GM10248 (cell line): ENCODE data around the gene MUC5AC.

Source experiments
- CTCF ChIA-PET: fragments of 300-600 bp; sonication (Branson Sonifier 250); formaldehyde crosslinking; extraction: SDS; loops from one replicate; lab custom pipeline; 2021; ENCODE audit warnings: antibody characterized with exemption; lab: Yijun Ruan, JAX
- POLR2A ChIA-PET: fragments of 350-650 bp; sonication (Branson Sonifier 250); formaldehyde crosslinking; extraction: SDS; loops from one replicate; lab custom pipeline; 2020; ENCODE audit warnings: antibody characterized with exemption; lab: Yijun Ruan, JAX
- DNase-seq: peaks from one replicate; pipeline ENCODE4 v3.0.0; 2012; ENCODE audit errors: extremely low spot score
- TF ChIP-seq, protein P1 (sequence below): IDR thresholded peaks from 2 replicates; pipeline ENCODE4 v1.5.1; 2012; ENCODE audit warnings: mild to moderate bottlenecking, low read depth; ENCODE audit errors: extremely low read depth, missing control alignments, control extremely low read depth

The MUC5AC gene

GRCh38 chr11:1127664-1128162, 30.0 kb upstream of the MUC5AC start:
- TF ChIP-seq, protein P1, sequence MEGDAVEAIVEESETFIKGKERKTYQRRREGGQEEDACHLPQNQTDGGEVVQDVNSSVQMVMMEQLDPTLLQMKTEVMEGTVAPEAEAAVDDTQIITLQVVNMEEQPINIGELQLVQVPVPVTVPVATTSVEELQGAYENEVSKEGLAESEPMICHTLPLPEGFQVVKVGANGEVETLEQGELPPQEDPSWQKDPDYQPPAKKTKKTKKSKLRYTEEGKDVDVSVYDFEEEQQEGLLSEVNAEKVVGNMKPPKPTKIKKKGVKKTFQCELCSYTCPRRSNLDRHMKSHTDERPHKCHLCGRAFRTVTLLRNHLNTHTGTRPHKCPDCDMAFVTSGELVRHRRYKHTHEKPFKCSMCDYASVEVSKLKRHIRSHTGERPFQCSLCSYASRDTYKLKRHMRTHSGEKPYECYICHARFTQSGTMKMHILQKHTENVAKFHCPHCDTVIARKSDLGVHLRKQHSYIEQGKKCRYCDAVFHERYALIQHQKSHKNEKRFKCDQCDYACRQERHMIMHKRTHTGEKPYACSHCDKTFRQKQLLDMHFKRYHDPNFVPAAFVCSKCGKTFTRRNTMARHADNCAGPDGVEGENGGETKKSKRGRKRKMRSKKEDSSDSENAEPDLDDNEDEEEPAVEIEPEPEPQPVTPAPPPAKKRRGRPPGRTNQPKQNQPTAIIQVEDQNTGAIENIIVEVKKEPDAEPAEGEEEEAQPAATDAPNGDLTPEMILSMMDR: no peak
- DNase-seq: no peak
- POLR2A ChIA-PET: no interaction called here
- CTCF ChIA-PET: no interaction called here

DNA sequence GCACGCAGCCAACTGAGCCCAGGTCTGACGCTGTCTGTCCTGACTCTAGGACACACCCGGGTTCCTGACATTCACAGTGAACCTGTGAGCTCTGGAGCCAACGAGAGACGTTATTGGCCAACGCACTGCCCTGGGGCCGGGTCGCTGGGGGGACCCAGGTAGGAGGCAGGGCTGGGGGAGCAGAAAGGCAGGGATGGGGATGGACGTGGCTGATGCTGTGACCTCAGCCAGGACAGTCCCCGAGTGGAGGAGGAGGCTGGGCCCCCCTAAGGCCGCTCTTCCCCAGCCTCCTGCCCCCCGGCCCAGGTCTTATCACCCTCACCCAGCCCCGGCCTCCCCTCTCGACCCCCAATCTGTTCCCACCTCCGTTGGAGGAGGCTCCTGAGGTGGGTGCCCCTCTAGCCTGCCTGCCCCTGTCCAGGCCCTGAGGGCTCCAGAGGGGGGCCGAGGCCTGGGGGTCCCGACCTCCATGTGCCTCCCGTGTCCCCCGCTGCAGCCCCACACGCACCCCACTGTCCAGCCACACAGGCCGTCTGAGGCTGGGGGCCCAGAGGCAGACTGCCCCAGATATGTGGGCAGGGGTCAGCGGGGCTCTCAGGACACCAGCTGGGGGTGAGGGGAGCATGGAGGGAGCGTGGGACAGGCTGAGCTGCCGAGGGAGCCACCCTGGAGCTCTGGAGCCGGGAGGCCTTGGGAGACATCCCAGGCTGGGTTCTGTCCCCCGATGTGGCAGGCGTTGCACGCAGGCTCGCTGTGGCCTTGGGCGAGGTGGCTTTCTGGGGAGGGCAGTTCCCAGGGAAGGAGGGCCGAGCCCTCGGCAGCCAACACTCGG, 29.2 kb upstream of the MUC5AC start:
- POLR2A ChIA-PET: no interaction called here
- TF ChIP-seq, protein P1: no peak
- CTCF ChIA-PET: no interaction called here
- DNase-seq: no peak

DNA sequence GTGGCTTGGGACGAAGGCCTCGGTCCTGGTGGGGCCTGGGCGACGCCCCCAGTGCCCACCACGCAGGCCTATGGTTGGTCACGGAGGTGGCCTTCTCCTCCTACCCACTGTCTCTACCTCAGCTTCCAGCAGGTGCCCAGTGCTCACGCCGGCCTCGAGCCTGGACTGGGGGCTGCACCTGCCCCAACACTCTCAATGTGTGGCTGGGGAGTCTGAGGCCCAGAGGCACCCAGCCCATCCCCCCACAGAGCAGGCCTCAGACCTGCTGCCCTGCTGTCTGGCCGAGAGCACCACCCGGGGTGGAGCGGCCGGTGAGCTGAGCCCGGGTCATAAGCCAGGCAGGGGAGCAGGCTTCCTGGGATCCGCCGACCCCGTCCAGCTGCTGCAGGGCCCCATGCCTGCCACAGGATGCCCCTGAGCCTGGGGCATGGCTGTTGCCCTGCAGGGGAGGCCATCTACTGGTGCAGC, 28.6 kb upstream of the MUC5AC start:
- TF ChIP-seq, protein P1: no peak
- CTCF ChIA-PET: no interaction called here
- POLR2A ChIA-PET: no interaction called here
- DNase-seq: no peak

DNA sequence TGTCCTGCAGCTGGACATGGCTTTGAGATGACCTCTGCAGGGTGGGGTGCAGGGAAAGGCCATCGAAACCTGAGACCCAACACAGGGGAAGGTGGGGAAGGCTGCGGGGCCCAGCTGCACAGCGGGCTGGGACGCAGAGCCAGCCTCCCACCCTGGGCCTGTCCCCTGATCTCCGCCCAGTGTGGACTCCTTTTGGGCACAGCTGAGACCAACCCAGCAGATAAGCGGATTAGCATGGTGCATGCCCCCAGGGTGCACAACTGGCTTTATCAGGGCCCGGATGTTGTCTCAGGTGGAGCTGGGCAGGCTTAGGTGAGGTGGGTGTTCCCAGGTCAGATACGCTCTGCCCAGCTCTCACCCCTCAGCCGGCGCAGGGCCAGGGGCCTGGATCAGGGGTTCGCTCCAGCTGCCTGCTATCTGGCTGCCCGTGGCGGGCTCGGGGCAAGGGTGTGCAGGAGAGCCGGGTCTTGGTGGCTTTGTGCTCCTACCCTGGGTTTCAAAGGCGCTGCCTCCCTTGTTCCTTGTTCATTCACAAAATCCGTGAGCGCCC, 28.1 kb upstream of the MUC5AC start:
- TF ChIP-seq, protein P1: no peak
- POLR2A ChIA-PET: no interaction called here
- CTCF ChIA-PET: no interaction called here
- DNase-seq: no peak

- ChIA-PET CTCF (no interaction called here), POLR2A (no interaction called here)
- DNase-seq: peak; percentile 13
- TF ChIP-seq, protein P1: no peak
These were observed 27.3 kb upstream of the MUC5AC start for GRCh38 chr11:1130276-1131032.
